Measurements from ENCODE around the gene STAB2.

STAB2 gene

GRCh38 chr12:103751171-103751570 is 164.1 kb downstream of the STAB2 start:
- DNase-seq = peak; percentile 20

GRCh38 chr12:103751600-103751999 is 164.5 kb downstream of the STAB2 start:
- no peak for DNase-seq

- DNase-seq = no peak
Measured at GRCh38 chr12:103755425-103755824, 168.4 kb downstream of the STAB2 start.

- no peak for DNase-seq
Measured at GRCh38 chr12:103756443-103756842, 169.4 kb downstream of the STAB2 start.

GRCh38 chr12:103757248-103757647 is 170.2 kb downstream of the STAB2 start:
- no peak for DNase-seq

GRCh38 chr12:103758310-103759089 is 171.4 kb downstream of the STAB2 start:
- no peak for DNase-seq

- DNase-seq = no peak
Measured at GRCh38 chr12:103762473-103762872, 175.4 kb downstream of the STAB2 start.

GRCh38 chr12:103765322-103765721 is 178.2 kb downstream of the STAB2 start:
- no peak for DNase-seq

- DNase-seq = no peak
Measured at GRCh38 chr12:103766028-103766427, 179.0 kb downstream of the STAB2 start.

- peak; percentile 8 for DNase-seq
Measured at GRCh38 chr12:103768467-103769123, 181.5 kb downstream of the STAB2 start.

GRCh38 chr12:103769240-103769945 is 182.3 kb downstream of the STAB2 start:
- no peak for DNase-seq

- peak; percentile 59 for DNase-seq
Measured at GRCh38 chr12:103771466-103771865, 184.4 kb downstream of the STAB2 start.

GRCh38 chr12:103772367-103773108 is 185.5 kb downstream of the STAB2 start:
- no peak for DNase-seq

GRCh38 chr12:103773109-103773910 is 186.2 kb downstream of the STAB2 start:
- no peak for DNase-seq

- no peak for DNase-seq
Measured at GRCh38 chr12:103774977-103775560, 188.0 kb downstream of the STAB2 start.

- no peak for DNase-seq
Measured at GRCh38 chr12:103778781-103779180, 191.7 kb downstream of the STAB2 start.

GRCh38 chr12:103779410-103780092 is 192.5 kb downstream of the STAB2 start:
- DNase-seq = no peak

- no peak for DNase-seq
Measured at GRCh38 chr12:103780093-103780440, 193.0 kb downstream of the STAB2 start.

GRCh38 chr12:103780992-103781391 is 193.9 kb downstream of the STAB2 start:
- DNase-seq = no peak

- DNase-seq = no peak
Measured at GRCh38 chr12:103782399-103782798, 195.3 kb downstream of the STAB2 start.
